IPS-11a (cell line): ENCODE measurements around the gene ABCD1.
"Not testable (repeated sequence)": the region's sequence is repeated elsewhere in the genome, so short reads cannot be mapped to it uniquely, and the experiment has no call there.

Experiments
- H3K4me3 ChIP-seq: one replicate; pipeline ENCODE4 v1.5.1; 2013; ENCODE audit warnings: low read depth, low read length, control low read depth

ABCD1 gene

DNA sequence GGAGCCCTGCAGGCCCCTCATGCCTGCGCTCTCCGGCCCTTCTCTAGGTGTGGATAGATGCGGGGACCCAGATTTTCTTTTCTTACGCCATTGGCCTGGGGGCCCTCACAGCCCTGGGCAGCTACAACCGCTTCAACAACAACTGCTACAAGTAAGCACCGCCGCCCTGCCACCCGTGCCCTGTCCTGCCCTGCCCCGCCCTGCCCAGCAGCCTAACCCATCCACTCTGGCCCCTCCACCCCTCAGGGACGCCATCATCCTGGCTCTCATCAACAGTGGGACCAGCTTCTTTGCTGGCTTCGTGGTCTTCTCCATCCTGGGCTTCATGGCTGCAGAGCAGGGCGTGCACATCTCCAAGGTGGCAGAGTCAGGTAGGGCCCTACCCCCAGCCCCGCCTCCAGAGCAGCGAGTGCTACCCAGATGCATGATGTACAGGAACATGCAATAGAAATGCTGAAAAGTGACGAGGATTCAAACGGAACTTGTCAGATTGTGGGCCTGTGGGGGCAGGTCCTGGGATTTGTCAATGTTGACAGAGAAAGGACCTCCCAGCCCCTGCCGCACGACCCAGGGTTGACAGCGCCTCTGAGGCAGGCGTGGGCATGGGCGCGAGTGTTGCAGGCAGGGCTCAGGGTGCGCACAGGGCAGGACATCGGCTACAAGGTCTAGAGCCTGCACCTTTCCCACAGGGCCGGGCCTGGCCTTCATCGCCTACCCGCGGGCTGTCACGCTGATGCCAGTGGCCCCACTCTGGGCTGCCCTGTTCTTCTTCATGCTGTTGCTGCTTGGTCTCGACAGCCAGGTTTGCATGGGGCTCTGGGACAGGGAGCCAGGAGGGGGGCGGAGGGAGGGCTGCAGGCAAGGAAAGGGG lies 31.2 kb upstream of the ABCD1 start:
- H3K4me3 ChIP-seq = no peak overlapping the region

DNA sequence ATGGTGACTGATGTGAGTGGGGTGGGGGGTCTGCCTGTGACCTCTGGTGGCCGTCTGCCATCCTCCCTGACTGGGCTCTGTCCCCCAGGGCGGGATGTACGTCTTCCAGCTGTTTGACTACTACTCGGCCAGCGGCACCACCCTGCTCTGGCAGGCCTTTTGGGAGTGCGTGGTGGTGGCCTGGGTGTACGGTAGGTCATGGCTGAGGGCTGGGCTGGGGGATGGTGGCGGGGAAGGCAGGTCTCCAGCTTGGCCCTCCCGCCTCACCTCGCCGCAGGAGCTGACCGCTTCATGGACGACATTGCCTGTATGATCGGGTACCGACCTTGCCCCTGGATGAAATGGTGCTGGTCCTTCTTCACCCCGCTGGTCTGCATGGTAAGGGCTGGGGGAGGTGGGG lies 30.4 kb upstream of the ABCD1 start:
- not testable (repeated sequence) for H3K4me3 ChIP-seq

DNA sequence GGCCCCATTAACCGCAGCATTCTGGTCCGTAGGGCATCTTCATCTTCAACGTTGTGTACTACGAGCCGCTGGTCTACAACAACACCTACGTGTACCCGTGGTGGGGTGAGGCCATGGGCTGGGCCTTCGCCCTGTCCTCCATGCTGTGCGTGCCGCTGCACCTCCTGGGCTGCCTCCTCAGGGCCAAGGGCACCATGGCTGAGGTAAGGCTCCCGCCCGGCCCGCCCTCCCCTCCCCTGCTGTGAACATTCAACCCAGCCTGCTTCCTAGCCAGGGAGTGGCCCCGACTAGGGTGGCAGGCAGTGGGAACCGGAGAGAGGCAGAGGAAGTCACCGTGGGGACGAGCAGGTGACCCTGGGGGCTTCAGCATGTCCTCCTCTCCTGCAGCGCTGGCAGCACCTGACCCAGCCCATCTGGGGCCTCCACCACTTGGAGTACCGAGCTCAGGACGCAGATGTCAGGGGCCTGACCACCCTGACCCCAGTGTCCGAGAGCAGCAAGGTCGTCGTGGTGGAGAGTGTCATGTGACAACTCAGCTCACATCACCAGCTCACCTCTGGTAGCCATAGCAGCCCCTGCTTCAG lies 29.9 kb upstream of the ABCD1 start:
- no peak overlapping the region for H3K4me3 ChIP-seq

DNA sequence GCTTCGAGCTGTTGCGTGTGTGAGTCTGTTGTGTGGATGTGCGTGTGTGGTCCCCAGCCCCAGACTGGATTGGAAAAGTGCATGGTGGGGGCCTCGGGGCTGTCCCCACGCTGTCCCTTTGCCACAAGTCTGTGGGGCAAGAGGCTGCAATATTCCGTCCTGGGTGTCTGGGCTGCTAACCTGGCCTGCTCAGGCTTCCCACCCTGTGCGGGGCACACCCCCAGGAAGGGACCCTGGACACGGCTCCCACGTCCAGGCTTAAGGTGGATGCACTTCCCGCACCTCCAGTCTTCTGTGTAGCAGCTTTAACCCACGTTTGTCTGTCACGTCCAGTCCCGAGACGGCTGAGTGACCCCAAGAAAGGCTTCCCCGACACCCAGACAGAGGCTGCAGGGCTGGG lies 28.6 kb upstream of the ABCD1 start:
- H3K4me3 ChIP-seq = no peak overlapping the region

DNA sequence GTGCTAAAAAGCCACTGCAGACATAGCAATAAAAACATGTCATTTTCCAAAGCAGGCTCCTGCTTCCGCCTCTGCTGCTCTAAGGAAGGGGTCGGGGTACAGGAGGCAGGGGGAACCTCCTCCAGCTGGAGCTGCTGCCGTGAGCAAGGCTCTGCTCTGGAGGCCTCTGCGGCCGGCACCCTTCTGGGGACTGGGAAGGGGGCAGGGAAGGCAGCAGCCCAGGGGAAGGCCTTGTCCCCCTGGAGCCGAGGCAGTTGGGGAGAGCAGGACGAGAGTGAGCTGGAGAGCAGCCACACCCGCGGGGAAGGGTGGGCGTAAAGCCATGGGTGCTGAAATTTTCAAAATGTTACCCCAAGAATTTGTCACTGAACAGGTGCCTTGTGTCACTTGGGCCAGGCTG lies 28.1 kb upstream of the ABCD1 start:
- H3K4me3 ChIP-seq = not testable (repeated sequence)

DNA sequence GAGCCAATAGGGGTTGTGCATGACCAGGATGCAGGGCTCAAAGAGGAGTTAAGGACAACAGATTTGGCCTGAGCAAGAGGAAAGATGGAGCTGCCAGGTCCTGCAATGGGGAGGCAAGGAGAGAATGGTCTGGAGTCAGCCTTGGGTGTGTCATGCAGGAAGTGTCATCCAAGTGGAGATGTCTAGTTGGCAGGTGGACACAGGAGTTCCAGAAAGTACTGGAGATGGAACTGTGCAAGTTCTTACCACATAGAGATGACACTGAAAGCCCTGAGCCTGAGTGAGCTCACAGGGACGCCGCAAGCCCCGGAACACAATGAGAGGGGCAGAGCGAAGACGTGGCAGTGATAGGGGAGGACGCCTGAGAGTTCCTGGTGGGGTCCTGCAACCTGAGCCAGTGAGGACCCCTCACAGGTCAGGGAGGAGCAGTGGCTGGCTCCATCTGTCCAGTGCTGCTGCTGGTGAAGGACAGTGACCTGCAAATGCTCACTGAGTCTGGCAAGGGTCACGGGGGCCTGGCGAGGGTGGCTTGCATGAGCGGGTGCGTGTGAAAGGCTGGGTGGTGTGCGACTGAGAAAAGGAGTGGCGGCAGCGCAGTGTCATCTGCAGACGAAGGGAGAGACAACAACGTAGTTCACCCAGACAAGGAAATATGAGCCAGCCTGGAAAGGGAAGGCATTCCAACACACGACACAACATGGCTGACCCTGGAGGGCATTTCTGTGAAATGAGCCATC lies 27.5 kb upstream of the ABCD1 start:
- not testable (repeated sequence) for H3K4me3 ChIP-seq

DNA sequence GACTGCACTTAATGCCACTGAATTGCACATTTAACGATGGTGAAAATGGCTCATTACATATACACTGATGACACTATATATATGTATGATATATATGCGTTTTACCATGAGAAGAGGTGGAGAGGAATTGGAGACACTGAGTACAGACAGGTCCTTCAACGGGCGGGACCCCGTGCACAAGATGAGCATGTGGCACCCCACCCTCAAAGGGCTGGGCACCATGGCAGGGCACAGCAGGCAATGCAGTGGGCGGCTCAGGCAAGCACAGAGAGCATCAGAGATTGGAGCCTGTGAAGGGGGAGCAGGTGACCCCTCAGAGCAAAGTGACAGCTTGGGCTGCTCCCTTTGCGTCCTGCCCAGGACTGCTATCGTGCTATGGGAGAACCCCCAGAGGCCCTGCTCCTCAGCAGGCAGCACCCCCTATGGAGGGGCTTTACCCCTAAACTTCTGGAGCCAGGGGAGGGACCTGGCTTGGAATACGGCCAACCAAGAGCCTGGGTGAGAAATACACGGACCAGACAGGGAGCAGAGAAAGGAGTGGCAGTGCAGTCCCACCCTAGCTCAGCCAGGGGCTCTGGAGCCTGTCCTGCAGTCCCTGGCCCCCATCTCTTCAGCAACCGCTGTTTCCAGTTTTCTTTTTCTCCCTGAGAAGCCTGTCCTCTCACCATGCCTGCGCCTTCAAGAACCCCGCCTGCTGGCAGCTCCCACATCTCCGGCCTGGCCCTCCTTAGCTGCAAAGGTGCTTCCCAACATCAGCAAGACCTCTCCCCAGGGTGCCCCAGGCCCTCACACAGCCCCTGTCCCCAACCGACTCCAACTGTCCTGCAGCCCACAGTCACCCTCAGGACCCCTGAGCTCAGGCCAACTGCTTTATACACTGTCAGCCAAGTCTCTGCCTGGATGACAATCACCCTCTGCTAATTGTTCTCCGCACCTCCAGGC lies 26.5 kb upstream of the ABCD1 start:
- H3K4me3 ChIP-seq = no peak overlapping the region

DNA sequence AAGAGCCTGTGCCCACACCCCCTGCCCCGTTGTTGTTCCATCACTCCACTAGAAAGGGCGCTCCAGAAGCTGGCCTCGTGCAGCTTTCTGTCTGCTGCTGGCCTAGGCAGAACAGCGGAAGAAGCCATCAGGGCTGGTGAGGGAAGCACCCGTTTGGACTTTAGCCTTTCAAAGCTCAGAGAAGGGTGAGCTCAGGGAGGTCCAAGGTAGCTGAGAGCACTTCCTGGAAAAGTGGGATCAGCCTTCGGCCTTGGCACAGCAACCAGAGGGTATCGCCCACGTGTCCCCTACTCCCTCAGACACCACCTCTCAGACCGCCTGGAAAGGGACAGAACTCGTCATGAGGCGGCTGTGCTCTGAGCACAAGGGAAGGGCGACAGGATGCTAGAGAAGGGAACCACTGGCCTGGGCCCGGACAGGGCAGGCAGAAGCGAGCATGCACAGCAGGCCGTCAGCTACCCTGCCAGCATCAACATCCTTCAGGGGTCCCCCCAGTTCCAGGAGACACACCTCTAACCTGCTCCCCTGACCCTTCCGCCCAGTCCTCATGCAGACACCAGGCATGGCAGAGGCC lies 25.4 kb upstream of the ABCD1 start:
- H3K4me3 ChIP-seq = not testable (repeated sequence)

DNA sequence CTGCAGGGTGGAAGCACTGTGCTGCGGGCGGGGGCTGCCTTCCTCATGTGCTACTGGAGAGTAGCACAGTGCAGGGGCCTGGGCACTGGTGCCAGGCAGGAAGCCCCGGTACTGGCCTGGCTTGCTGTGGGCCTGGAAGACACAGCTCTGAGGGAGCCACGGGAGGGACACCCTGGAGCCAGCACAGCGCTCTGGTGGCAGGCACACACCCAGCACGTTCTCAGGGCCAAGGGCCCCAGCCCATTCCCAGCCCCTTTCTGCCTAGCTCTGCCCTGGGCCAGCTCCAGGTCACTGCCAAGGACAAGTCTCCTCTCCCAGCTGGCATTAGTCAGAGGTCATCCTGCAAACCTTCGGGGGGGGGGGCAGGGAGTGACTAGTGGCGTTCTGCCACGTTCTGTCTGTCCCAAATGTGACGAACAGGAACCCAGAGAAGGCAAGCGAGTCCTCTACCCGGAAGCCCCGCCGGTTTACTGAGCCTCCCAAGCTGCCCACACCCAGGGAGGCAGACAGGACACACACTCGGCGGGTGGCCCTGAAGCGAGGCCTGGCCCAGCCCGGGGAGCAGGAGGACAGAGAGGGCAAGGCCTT lies 24.8 kb upstream of the ABCD1 start:
- H3K4me3 ChIP-seq = not testable (repeated sequence)

DNA sequence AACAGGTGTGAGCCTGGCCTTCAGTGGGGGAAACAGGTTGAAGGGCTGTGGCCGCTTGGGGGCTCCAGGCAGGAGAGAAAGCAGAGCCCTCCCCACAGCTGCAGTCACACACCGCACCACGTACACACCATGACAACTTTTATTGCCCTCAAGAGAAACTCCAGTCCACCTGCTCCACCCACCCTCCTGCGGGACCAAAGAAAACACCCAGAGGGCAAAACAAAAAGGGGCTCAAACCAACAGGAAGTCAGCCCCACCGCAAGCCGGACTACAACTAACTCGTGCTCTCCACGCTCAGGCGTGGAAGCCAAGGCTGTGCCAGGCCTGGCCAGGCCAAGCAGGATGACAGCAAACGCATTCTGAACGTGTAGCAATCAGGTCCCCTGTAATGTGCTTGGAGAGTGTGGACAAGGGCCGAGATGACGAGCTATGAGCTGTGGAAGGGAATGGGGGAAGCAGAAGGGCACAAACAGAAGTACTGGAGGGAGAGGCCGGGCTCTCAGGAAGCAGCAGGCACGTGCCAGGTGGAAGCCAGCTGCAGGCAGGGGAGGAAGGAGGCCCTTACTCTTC lies 24.2 kb upstream of the ABCD1 start:
- H3K4me3 ChIP-seq = no peak overlapping the region

DNA sequence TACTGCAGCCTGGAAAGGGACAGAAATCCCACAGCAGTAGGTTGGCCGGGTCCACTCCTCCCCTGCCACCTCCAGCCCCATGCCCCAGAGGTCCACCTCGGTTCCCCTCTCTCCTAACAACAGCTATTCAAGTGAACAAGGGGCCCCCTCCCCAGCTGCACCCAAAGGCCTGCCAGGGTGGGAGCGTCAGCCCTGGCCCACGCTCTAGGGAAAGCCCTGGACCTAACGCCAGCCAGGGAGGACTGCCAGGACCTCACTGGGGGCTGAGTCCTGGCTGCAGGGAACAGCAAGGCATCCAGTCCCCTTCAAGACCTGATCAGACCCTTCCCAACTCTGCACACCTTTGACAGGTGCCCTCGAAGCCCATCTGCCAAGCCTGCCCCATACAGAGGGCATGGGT lies 23.7 kb upstream of the ABCD1 start:
- H3K4me3 ChIP-seq = no peak overlapping the region

DNA sequence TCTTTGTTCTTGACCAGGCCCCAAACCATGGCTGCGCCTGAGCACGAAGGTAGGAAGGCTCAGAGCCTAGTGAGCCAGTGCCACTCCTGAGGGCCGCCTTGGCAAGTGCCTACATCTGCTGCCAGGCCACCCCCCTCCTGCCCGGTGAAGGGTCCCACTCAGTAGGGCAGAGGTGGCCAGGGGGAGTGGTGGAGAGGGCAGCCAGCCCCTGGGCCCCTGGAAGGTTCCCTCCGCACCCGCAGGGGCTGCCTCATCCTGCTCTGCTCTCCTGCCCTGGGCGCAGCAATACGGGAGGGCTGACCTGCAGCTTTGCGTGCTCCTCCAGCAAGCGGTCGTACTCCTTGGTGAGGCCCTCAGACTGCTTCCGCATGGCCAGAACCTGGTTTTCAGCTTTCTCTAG lies 22.9 kb upstream of the ABCD1 start:
- H3K4me3 ChIP-seq = no peak overlapping the region

DNA sequence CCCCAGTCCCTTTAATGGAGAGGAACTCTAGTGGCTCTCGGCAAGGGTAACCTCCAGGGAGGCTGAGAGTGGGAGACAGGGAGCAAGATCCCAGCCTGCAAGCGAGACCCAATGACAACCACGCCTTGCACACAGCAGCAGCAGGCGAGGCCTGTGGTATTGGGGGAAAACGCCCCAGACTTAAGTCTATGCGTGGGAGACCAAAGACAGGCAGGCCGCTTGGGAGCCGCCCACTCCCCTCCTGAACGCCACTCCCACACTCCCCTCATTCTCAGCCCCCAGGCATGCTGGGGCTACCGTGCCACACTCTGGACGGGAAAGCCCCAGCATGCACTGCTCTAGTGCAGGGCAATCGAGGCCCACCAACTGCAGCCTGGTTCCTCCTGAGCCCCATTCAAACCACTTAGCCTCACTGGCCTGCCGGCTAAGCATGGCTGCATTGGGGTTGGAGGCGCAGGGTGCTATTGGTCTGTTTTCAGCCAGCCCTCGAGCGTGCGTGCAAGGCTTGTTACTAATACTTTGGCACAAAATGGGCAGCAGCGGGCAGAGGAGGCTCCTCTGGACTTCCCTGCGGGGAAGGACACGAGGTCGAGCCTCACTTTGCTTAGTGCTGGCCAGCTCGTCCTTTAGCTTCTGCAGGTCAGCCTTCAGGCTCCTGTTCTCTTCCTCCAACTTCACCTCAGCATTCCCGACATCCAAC lies 22.2 kb upstream of the ABCD1 start:
- H3K4me3 ChIP-seq = no peak overlapping the region

DNA sequence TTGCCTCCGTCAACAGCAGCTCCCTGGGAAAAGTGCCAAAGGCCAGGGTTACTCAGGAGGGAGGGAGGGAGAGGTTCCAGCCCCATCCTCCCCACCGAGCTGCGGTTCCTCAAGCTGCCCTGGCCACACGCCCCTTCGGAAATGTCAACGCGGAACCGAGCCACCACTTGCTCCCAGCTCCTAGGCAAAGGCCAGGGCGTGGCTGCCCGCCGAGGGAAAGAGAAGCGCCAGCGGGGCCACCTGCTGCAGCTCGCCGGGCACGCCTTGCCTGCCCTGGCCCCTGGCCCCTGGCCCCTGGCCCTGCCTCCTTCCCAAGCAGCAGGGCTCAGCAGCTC lies 21.7 kb upstream of the ABCD1 start:
- H3K4me3 ChIP-seq = no peak overlapping the region

DNA sequence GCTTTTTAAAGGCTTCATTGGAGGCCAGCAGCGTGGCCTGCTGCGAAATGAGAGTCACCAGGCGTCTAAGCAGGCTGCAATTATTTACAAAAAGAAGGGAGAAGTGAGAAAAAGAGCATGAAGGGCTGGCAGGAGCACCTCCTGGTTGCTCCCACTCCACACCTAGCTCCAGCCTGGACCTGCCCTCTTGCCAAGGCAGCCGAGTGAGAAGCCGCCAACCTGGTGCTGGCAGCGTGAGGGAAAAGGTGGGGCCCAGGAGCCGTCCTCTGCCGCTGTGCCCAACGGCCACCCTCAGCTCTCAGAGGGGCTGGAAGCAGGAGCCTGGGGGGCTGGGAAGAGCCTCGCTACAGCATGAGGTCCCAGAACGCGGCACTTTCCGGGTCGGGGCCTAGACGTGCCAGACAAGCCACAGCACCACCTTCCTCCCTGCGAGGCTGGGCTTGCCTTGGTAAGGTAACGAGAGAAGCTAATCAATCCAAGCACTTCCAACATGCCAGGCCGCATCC lies 20.6 kb upstream of the ABCD1 start:
- no peak overlapping the region for H3K4me3 ChIP-seq

DNA sequence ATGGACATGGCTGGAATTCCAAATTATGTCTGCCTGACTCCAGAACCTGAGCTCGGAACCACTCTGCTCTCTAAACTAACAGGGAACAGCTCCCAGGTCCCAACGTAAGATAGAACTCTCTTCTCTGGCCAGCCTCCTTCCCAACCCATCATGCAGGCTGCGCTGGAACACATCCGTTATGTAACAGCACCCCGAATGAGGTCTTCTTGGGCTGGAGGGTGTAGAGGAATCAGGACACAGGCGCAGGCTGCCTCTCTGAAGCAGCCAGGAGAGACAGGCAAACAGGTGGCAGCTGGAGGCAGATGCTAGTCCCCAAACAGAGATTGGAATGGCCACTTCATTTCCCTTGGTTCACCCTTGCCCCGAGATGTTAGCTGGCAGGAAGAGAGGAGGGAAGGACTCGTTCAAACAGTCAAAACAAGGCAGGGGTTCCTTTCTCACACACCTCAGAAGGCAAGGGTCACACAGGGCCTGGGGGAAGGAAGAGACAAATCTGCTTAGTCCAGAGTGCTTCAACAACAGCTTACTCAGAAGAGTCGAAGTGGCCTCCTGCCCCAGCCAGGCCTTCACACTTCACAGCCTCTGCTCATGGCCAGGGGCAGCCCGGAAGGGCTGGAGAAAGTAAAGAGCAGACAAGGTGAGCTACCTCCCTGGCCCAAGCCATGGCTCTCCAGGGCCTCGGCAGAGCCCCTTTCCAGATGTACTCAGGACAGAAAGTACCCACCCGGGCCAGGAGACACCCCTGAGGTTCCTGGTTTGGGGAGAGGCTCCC lies 19.8 kb upstream of the ABCD1 start:
- H3K4me3 ChIP-seq = not testable (repeated sequence)

DNA sequence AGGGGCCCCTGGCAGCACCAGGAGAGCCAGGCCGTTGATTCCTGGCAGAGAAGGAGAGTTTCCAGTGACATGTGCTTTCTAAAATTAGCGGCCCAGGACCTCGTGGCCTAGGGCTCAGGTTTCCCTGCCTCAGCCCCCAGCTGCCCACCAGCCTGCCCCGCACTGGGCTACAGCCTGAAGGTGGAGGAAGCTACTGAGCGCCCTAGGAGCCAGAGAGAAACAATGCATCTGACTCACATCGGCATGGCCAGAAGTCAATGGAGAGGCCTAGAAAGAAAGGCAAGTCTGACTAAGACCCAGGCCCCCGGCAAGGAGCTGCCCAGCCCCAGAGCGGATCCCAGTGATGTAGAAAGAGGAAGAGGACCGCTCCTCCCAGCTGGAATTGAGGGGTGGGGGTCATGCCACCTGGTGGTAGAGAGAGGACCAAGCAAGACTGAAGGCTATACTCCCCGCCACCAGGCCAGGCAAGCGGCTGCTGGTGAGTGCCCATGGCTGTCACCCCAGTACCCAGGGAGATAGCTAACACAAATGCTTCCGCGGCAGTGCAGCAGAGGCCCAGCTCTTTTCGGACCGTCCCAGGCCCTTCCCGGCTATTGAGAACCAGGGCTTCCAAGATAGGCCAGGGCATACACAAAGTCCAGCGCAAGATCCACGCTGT lies 19.1 kb upstream of the ABCD1 start:
- not testable (repeated sequence) for H3K4me3 ChIP-seq

DNA sequence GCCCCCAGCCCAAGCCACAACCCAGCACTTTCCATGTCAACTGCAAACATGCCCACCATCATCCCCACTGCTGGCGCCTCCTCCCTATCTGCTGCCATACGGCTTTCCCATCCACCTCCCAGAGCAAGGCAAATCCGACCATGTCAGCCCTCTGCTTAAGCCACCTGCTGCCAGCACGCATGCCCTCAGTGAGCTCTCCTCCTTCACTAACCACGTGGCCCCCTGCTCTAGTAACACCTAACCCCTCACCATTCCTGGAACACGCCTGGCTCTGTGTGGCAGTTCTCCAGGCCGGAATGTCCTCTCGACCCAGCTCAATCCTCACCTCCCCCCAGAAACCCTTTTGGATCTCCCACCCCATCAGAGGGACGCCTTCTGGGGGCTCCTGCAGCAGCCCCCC lies 17.9 kb upstream of the ABCD1 start:
- no peak overlapping the region for H3K4me3 ChIP-seq
